ENCODE measurements around the gene ASCL2.

ASCL2 gene

GRCh38 chr11:2267306-2267850 lies 3.0 kb downstream of the ASCL2 start:
- no peak overlapping the region for H3K27ac ChIP-seq

GRCh38 chr11:2266586-2267305 lies 3.6 kb downstream of the ASCL2 start:
- H3K27ac ChIP-seq = no peak overlapping the region
- no peak for TF ChIP-seq CTCF (conservative IDR thresholded peaks at IDR 0.05)

More at GRCh38 chr11:2267306-2267850, 3.0 kb downstream of the ASCL2 start:
- no peak for TF ChIP-seq CTCF (conservative IDR thresholded peaks at IDR 0.05)

- no peak for TF ChIP-seq CTCF (conservative IDR thresholded peaks at IDR 0.05)
- H3K27ac ChIP-seq = no peak overlapping the region
These were observed 4.4 kb downstream of the ASCL2 start for GRCh38 chr11:2265854-2266585.

GRCh38 chr11:2265396-2265795 lies 5.0 kb downstream of the ASCL2 start:
- TF ChIP-seq CTCF (conservative IDR thresholded peaks at IDR 0.05) = no peak
- H3K27ac ChIP-seq = no peak overlapping the region

- no peak for TF ChIP-seq CTCF (conservative IDR thresholded peaks at IDR 0.05)
- no peak overlapping the region for H3K27ac ChIP-seq
These were observed 5.9 kb downstream of the ASCL2 start for GRCh38 chr11:2264366-2265053.

- no peak overlapping the region for H3K27ac ChIP-seq
- no peak for TF ChIP-seq CTCF (conservative IDR thresholded peaks at IDR 0.05)
These were observed 6.5 kb downstream of the ASCL2 start for GRCh38 chr11:2263724-2264360.
